ENCODE results near the gene RANBP9. TPM values are rescaled to one million over a fixed set of nuclear protein-coding genes. Genes with fewer than 3 reads are reported as not detected.

Gene RANBP9
- total and polyA plus RNA-seq, 2 of the 13 experiments (the other 11 are each of a cell fraction or from before 2014, with no cell fraction given): 26.6 to 30.6 TPM

DNA sequence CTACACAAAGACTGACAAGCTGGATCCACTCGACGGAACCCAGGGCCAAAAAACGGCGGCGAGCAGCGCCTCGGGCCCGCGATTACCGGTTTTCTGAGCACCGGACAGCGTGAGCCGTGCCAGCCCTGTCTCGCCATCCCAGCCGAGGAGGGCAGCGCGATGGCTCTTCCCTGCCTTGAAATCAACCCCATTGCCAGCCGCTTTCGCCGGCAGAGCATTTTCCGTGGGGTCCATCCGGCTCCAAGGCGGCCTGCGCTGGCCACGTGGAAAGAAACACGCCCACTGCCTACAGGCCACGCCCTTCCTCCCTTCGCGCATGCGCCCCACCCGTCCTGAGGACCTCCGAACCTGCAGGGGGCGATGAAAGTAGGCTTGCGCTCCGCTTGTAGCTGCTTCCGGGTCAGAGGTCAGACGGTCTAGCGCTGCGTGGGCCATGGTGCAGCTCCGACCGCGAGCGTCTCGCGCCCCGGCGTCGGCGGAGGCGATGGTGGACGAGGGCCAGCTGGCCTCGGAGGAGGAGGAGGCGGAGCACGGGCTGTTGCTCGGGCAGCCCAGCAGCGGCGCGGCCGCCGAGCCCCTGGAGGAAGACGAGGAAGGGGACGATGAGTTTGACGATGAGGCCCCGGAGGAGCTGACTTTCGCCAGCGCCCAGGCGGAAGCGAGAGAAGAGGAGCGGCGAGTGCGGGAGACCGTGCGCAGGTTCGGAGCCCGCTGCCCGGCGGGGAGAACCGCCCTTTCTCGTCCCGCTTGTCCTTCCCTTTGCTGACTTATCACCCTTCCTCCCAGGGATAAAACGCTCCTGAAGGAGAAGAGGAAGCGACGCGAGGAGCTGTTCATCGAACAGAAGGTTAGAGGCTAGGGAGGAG, 96.5 kb downstream of the RANBP9 start, which contains the start of gene NOL7 (continued):
- TF ChIP-seq, protein P1, sequence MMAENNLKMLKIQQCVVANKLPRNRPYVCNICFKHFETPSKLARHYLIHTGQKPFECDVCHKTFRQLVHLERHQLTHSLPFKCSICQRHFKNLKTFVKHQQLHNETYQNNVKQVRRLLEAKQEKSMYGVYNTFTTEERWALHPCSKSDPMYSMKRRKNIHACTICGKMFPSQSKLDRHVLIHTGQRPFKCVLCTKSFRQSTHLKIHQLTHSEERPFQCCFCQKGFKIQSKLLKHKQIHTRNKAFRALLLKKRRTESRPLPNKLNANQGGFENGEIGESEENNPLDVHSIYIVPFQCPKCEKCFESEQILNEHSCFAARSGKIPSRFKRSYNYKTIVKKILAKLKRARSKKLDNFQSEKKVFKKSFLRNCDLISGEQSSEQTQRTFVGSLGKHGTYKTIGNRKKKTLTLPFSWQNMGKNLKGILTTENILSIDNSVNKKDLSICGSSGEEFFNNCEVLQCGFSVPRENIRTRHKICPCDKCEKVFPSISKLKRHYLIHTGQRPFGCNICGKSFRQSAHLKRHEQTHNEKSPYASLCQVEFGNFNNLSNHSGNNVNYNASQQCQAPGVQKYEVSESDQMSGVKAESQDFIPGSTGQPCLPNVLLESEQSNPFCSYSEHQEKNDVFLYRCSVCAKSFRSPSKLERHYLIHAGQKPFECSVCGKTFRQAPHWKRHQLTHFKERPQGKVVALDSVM (CRISPR knock-in tag; IDR thresholded peaks at IDR 0.05): peak; percentile 70
- 0 out of 2 replicates have a peak, but pooled peaks have one; percentile 1 for TF ChIP-seq KAT2B (IDR thresholded peaks at IDR 0.05; ENCODE audit: borderline replicate concordance, low read depth, low read length)
- peak; percentile 100 for TF ChIP-seq SAP130 (CRISPR knock-in tag; IDR thresholded peaks at IDR 0.05; ENCODE audit: low read depth)
- peak; percentile 98 for TF ChIP-seq SALL1 (CRISPR knock-in tag; IDR thresholded peaks at IDR 0.05)
- peak; percentile 78 for TF ChIP-seq NKX3-1 (CRISPR knock-in tag; IDR thresholded peaks at IDR 0.05)
- peak; percentile 92; the same call in 1 of the 2 replicates for TF ChIP-seq HOMEZ (CRISPR knock-in tag; IDR thresholded peaks at IDR 0.05; ENCODE audit: low read depth)
- TF ChIP-seq, protein P2, sequence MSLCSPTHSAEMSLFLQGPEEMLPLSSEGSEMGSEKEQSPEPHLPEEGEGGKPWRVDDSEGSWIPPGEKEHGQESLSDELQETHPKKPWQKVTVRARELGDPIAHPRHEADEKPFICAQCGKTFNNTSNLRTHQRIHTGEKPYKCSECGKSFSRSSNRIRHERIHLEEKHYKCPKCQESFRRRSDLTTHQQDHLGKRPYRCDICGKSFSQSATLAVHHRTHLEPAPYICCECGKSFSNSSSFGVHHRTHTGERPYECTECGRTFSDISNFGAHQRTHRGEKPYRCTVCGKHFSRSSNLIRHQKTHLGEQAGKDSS (CRISPR knock-in tag; IDR thresholded peaks at IDR 0.05; ENCODE audit: borderline replicate concordance, low read depth): peak; percentile 98; the same call in 1 of the 2 replicates
- peak; percentile 78; the same call in 1 of the 2 replicates for TF ChIP-seq ZNF235 (CRISPR knock-in tag; IDR thresholded peaks at IDR 0.05; ENCODE audit: borderline replicate concordance)
- TF ChIP-seq ZNF10 (CRISPR knock-in tag; IDR thresholded peaks at IDR 0.05; ENCODE audit: borderline replicate concordance, low read depth): no peak
- peak; percentile 92; the same call in 1 of the 2 replicates for TF ChIP-seq MAF1 (CRISPR knock-in tag; IDR thresholded peaks at IDR 0.05; ENCODE audit: borderline replicate concordance)
- TF ChIP-seq, protein P3, sequence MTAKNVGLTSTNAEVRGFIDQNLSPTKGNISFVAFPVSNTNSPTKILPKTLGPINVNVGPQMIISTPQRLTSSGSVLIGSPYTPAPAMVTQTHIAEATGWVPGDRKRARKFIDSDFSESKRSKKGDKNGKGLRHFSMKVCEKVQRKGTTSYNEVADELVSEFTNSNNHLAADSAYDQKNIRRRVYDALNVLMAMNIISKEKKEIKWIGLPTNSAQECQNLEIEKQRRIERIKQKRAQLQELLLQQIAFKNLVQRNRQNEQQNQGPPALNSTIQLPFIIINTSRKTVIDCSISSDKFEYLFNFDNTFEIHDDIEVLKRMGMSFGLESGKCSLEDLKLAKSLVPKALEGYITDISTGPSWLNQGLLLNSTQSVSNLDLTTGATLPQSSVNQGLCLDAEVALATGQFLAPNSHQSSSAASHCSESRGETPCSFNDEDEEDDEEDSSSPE (CRISPR knock-in tag; IDR thresholded peaks at IDR 0.05): peak; percentile 90
- TF ChIP-seq SETDB1 (CRISPR knock-in tag; IDR thresholded peaks at IDR 0.05; ENCODE audit: borderline replicate concordance): no peak
- TF ChIP-seq ZNF317 (CRISPR knock-in tag; IDR thresholded peaks at IDR 0.05): no peak
- peak; percentile 94 for TF ChIP-seq ZKSCAN8 (CRISPR knock-in tag; IDR thresholded peaks at IDR 0.05; ENCODE audit: borderline replicate concordance)
- TF ChIP-seq, protein P4, sequence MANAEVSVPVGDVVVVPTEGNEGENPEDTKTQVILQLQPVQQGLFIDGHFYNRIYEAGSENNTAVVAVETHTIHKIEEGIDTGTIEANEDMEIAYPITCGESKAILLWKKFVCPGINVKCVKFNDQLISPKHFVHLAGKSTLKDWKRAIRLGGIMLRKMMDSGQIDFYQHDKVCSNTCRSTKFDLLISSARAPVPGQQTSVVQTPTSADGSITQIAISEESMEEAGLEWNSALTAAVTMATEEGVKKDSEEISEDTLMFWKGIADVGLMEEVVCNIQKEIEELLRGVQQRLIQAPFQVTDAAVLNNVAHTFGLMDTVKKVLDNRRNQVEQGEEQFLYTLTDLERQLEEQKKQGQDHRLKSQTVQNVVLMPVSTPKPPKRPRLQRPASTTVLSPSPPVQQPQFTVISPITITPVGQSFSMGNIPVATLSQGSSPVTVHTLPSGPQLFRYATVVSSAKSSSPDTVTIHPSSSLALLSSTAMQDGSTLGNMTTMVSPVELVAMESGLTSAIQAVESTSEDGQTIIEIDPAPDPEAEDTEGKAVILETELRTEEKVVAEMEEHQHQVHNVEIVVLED (CRISPR knock-in tag; IDR thresholded peaks at IDR 0.05; ENCODE audit: borderline replicate concordance): peak; percentile 95
- TF ChIP-seq ZNF550 (CRISPR knock-in tag; IDR thresholded peaks at IDR 0.05; ENCODE audit: borderline replicate concordance): peak; percentile 95; the same call in 1 of the 2 replicates
- no peak for TF ChIP-seq SCMH1 (CRISPR knock-in tag; IDR thresholded peaks at IDR 0.05; ENCODE audit: borderline replicate concordance)
- TF ChIP-seq ZNF577 (CRISPR knock-in tag; IDR thresholded peaks at IDR 0.05; ENCODE audit: borderline replicate concordance, low read depth): peak; percentile 86; the same call in 1 of the 2 replicates
- TF ChIP-seq ZFP36L2 (CRISPR knock-in tag; IDR thresholded peaks at IDR 0.05): peak; percentile 88; the same call in 1 of the 2 replicates
- peak; percentile 92; the same call in 1 of the 2 replicates for TF ChIP-seq NAIF1 (CRISPR knock-in tag; IDR thresholded peaks at IDR 0.05; ENCODE audit: borderline replicate concordance)
- TF ChIP-seq SUZ12 (IDR thresholded peaks at IDR 0.05; ENCODE audit: low read depth, low read length): no peak; the same call in 1 of the 2 replicates
